DMS 273 (cell line): ENCODE data around the gene RAB44.

Experiments
- DNase-seq: peaks from one replicate; lab custom pipeline; 2025; ENCODE audit not compliant: unreplicated experiment; lab: John Stamatoyannopoulos, UW

Gene RAB44

DNA sequence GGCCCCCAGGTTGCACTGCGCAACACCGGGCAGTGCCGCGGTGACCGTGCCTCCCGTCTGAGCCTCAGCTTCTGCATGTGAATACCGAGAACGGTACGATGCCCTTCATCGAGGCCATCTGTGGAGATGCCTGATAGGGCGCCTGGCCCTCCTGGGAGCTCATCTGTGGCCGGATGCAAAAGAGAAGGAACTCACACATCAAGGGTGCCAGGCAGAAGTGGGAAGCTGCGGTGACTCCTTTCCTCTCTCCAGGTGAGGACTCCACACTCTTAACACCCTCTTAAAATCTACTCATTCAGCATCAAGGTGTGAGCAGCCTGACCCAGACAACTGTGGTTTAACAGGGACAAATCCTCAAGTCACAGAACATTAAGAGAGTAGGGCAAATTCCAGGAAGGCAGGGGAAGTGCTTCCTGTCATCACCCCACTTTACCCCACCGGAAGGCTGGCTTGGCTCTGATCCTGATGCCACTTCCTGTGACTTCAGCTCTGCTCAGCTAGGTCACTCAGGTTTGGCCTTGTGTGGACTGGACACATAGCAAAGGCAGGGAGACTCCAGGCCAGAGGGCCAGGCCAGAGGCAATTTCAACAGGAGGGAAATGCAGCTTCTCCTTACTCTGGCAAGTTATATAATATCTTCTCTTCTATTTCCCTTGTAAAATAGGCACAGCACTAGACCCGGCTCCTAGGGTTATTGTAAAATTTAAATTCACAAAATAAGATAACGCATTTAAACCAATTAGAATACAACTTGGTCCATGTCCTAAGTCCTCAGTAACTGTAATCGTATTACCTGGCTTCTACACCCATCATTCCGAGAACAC, 72.3 kb downstream of the RAB44 start:
- DNase-seq = no peak

DNA sequence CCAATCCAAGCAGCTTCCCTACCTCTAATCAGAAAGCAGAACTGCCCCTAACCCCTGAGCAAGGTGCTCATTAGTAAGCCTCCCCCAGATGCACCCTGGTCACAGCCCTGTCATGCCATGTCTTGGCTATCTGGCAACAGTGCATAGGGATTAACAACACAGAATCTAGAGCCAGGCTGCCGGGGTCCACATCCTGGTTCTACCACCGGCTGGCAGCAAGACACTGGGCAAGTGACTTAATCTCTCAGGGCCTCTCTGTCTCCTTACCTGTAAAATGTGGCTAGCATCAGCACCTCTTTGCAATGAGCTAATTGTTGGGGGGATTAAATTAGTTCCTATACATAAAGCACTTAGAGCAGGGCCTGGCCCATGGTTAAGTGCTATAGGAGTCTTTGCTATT, 73.5 kb downstream of the RAB44 start:
- no peak for DNase-seq

DNA sequence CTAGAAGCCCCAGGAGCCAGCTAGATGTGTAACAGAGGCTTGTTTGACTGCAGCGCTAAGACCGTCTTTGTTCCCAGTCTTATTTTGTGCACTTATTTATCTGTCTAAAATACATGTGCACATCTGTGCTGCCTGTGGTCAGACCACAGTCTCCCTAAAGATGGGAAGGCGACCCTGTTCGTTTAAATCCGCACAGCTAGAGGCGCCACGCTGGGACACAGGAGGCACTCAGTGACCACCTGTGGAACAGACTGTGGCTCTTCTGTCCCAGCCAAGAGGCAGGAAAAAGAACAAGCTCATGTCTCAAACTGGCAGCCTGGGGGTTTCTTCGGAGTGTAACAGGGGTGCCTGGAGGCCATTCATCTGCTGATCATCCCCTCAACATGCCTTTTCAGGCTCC, 74.8 kb downstream of the RAB44 start:
- peak; percentile 36 for DNase-seq

DNA sequence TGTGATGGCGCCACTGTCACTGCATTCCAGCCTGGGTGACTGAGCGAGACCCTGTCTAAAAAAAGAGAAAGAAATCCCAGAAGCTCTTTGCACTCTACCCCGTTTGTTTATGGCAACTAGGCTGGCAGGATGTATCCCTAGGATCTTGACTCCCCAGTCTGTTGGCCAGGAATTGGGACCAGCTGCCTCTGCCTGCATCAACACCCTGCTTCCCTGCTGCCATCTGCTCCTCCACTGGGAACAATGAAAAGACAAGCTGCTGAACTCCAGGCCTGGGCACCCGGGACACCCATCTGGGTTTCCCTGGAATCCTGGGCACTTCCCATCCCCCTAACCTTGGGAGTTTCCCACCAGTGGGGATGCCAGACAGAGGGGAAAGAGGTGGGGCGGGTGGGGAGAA, 76.7 kb downstream of the RAB44 start:
- peak; percentile 96 for DNase-seq

DNA sequence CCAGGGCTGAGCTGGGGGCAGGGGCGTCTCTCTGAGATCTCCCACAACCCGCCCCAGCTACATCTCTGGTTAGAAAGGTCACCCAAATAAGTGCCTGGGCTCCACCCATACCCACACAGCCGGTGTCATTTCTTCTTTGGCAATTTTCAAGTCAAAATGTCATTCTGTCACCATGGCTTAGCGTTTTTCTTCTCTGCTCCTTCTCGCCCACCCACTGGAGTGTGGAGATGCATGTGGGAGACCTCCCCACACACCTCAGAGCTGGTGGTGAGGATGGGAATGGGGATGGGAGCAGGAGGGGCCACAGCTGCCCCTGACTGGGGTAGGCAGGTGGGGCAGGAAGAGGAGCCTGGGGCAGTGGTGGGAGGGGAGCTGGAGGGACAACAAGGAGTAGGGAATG, 78.5 kb downstream of the RAB44 start:
- DNase-seq = no peak

DNA sequence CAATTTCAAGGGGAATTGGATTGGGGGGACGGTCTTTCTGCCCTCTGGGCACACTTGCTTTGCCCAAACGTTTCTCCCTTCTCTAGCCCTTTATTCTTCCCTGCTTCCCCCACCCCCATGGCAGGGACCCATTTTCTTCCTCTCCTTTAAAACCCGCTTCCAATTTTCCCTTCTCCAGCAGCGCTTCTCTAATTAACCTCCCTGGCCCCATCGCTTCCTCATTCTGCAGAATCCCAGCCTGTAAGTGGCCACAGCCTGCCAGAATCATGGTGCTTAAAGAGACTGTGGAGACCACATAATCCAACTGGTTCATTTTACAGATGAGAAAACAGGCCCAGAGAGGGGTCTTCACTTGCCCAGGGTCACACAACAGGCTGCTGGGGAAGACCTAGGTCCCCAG, 80.2 kb downstream of the RAB44 start:
- DNase-seq = peak; percentile 26

DNA sequence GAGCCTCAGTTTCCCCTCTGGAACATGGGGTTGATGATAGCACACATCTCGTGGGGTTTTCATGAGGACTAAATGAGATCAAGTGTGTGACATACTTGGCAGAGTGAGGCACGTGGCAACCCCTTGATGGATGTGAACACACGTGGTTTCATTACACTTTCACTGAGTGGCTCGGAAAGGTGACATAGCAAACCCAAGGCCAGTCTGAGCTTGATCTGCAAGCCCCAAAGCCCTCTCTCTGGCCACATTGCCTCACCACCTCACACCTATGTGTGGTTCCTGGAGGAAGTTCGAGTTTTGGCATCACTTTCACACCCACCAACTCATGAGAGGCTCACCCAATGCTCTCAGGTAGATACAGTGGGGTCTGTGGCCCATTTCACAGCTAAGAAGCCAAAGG, 81.6 kb downstream of the RAB44 start:
- DNase-seq = no peak

DNA sequence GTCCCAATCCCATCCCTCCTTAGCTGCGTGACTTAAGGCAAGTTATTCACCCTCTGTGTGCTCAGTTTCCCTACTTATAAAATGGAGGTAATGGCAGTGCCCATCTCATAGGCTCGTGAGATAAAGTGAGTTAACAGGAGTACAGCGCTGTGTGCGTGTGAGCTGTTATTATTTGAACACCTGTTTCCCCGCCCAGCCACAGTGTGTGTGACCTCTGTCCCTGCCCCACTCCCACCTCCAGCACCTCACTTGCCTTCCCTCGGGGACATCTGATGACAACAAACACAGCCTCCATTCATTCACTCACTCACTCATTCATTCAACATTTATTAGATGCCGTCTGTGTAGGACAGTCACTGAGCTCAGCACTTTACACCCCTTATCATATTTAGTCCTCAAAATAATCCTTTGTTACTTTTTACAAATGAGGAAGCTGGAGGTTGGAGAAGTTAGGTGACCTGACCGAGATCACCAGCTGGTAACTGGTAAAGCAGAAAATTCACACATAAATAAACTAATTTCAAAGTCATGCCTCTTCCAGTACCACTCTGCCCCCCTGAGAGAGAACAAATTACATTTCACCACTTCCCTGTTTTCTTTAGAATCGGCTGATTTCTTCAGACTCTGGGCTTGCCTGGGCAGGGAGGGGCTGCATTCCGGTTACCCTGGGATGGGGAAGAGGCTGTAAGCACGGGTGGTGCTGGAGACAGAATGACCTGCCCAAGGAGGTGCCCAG, 83.0 kb downstream of the RAB44 start:
- DNase-seq = no peak

DNA sequence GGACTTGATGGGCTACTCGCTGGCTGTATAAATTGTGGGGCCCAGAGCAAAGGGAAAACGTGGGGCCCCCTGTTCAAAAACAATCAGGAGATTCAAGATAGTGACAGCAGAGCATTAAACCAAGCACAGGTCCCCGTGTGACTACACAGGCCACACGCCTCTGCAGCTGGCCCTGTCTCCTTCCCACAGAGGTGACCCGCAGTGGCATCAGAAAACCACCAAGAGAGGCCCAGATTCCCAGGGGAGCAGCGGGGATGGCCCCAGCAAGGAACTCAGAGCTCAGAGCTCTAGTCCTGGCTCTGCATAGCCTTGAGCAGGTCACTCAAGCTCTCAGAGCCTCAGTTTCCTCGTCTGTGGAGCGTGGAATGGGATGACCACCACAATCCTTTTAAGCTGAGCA, 84.0 kb downstream of the RAB44 start:
- DNase-seq = no peak
